Spleen (tissue), 11 donors: ENCODE data around the gene CPN2. TPM values are rescaled to one million over a fixed set of nuclear protein-coding genes. Genes with fewer than 3 reads are reported as not detected.

Source experiments
- DNase-seq: peaks from one replicate; pipeline ENCODE4 v3.0.0-alpha.2; 2020
- H3K27ac ChIP-seq, 8 donors: fragments of 200-600 bp; sonication (generic) in 7 of 8; 1 replicate in 4 of 8; 2 replicates in 4 of 8; pipeline versions ENCODE4 v1.5.0 to v1.8.0; 2016 to 2021; ENCODE audit warnings: inconsistent platforms in 4 of 8, mild to moderate bottlenecking in 4 of 8, moderate library complexity in 1 of 8
- H3K27me3 ChIP-seq, 7 donors: fragments of 200-600 bp; sonication (generic) in 6 of 7; replicated peaks in 1 of 7; 1 replicate in 4 of 7; 2 replicates in 3 of 7; pipeline versions ENCODE4 v1.5.0 to v1.8.0; 2016 to 2021; ENCODE audit warnings: inconsistent platforms in 3 of 7, mild to moderate bottlenecking in 1 of 7
- H3K36me3 ChIP-seq, 6 donors: fragments of 200-600 bp; sonication (generic) in 5 of 6; 1 replicate in 4 of 6; 2 replicates in 2 of 6; pipeline versions ENCODE4 v1.5.0 to v1.8.0; 2016 to 2021; ENCODE audit warnings: inconsistent platforms in 2 of 6
- H3K4me1 ChIP-seq, 6 donors: fragments of 200-600 bp; sonication (generic) in 5 of 6; 1 replicate in 3 of 6; 2 replicates in 3 of 6; pipeline versions ENCODE4 v1.5.0 to v1.8.0; 2016 to 2021; ENCODE audit warnings: inconsistent platforms in 3 of 6
- H3K4me3 ChIP-seq, 8 donors: fragments of 200-600 bp; sonication (generic) in 7 of 8; 1 replicate in 4 of 8; 2 replicates in 4 of 8; pipeline versions ENCODE4 v1.5.0 to v1.8.0; 2016 to 2021; ENCODE audit warnings: inconsistent platforms in 4 of 8, mild to moderate bottlenecking in 4 of 8, moderate library complexity in 2 of 8
- H3K9me3 ChIP-seq, 8 donors: fragments of 200-600 bp; sonication (generic) in 7 of 8; 1 replicate in 4 of 8; 2 replicates in 4 of 8; pipeline versions ENCODE4 v1.5.0 to v1.8.0; 2016 to 2021; ENCODE audit warnings: inconsistent platforms in 4 of 8
- CTCF ChIP-seq, 11 experiments: fragments of 200-600 bp in 7 of 11; fragments of 450-650 bp in 4 of 11; sonication (generic) in 4 of 11; IDR thresholded peaks in 8 of 11; conservative IDR thresholded peaks in 3 of 11; 1 replicate in 7 of 11; 2 replicates in 4 of 11; pipeline versions ENCODE4 v1.4.0 to v1.8.0; 2016 to 2021; ENCODE audit warnings: antibody characterized with exemption in 11 of 11, inconsistent platforms in 4 of 11, mild to moderate bottlenecking in 1 of 11
- POLR2A ChIP-seq, 3 donors: fragments of 450-650 bp; IDR thresholded peaks; one replicate each; pipeline ENCODE4 v1.5.1; 2017; ENCODE audit warnings: antibody characterized with exemption in 3 of 3, mild to moderate bottlenecking in 1 of 3
- POLR2AphosphoS5 ChIP-seq, 3 donors: sonication (generic); formaldehyde crosslinking; IDR thresholded peaks; one replicate each; pipeline ENCODE4 v1.5.1; 2017; ENCODE audit warnings: antibody characterized with exemption in 3 of 3
- WGBS, 5 donors: extraction: QIAGEN DNeasy Blood & Tissue Kit in 3 of 5; methylation state at CpG; one replicate each; pipeline versions ENCODE4 v1.1.5 to v1.1.7; 2013 to 2018; 5-methylcytosine and 5-hydroxymethylcytosine counted together
- intact Hi-C: fragments of 100-400 bp; cut with DNase I; formaldehyde crosslinking; loops from one replicate; pipeline ENCODE4 v1.15.0; 2023; ENCODE audit warnings: low total_unique reads
- polyA plus RNA-seq, 3 donors: library from polyadenylated mRNA; stranded (reverse); fragments of 200-250 nt; gene quantifications; one replicate each; pipeline ENCODE4 v1.2.1, GENCODE V29; 2013
- total RNA-seq, 7 donors: library from RNA; depleted of rRNA in 3 of 7; stranded (reverse); fragments of >200 nt in 3 of 7; fragmentation: NEBNext Ultra II Directional in 4 of 7; extraction: Animal tissue kit (Norgen Biotek cat#: 25700) in 4 of 7; gene quantifications; one replicate each; pipeline versions ENCODE4 v1.1.0 to v1.2.1, GENCODE V29; 2016 to 2021
- donor health status: healthy with polysubstance abuse.
- donor health status: DM: no; HTN: no; CAD: no; lungs with moderate emphysema.
- donor health status: DM: no; HTN: no; CAD: no.
- donor health status: Bipolar disorder and iron deficiency.
- donor health status: healthy.
- donor health status: DM: no; HTN: no; CAD: no.
- donor health status: DM: yes; HTN: yes; CAD: no.

Gene CPN2
- total and polyA plus RNA-seq, 10 donors, result 0.26 to 4.4 (median 0.76) TPM

GRCh38 chr3:194374935-194375334 lies 23.8 kb upstream of the CPN2 start:
- Histone ChIP-seq H3K27ac (no peak overlapping the region), H3K27me3 (peaks cover 0 to 54% (median 0%) of the 10 kb centered on the region in 7 donors), H3K4me1 (peaks cover 0 to 4% (median 0%) of the 10 kb centered on the region in 6 donors), H3K9me3 (no peaks in the 10 kb centered on the region), H3K4me3 (no peak overlapping the region), H3K36me3 (no peaks in the 10 kb centered on the region)
- no peak for DNase-seq
- intact Hi-C loops, result no loop called here
- 78 to 96% (median 93%) methylated on average over 10 of the region's 10 CpGs for WGBS, 5 donors
- TF ChIP-seq CTCF (IDR thresholded peaks at IDR 0.05 in 8 of 11, conservative IDR thresholded peaks at IDR 0.05 in 3 of 11) (no peak), POLR2A (IDR thresholded peaks at IDR 0.05) (no peak), POLR2AphosphoS5 (IDR thresholded peaks at IDR 0.05) (no peak)

GRCh38 chr3:194373899-194374298 lies 22.8 kb upstream of the CPN2 start:
- 73 to 81% (median 76%) methylated on average over 7 to 8 of the region's 8 CpGs for WGBS, 5 donors
- Histone ChIP-seq H3K4me1 (peaks cover 0 to 4% (median 0%) of the 10 kb centered on the region in 6 donors), H3K36me3 (no peaks in the 10 kb centered on the region), H3K27me3 (peaks cover 0 to 54% (median 0%) of the 10 kb centered on the region in 7 donors), H3K27ac (no peak overlapping the region), H3K9me3 (no peaks in the 10 kb centered on the region), H3K4me3 (no peak overlapping the region)
- no peak for DNase-seq
- TF ChIP-seq POLR2AphosphoS5 (IDR thresholded peaks at IDR 0.05) (no peak), CTCF (IDR thresholded peaks at IDR 0.05 in 8 of 11, conservative IDR thresholded peaks at IDR 0.05 in 3 of 11) (no peak), POLR2A (IDR thresholded peaks at IDR 0.05) (no peak)
- intact Hi-C loops, result no loop called here

GRCh38 chr3:194373028-194373427 lies 21.9 kb upstream of the CPN2 start:
- WGBS, 5 donors, result 86 to 95% (median 92%) methylated on average over 13 to 14 of the region's 14 CpGs
- Histone ChIP-seq H3K36me3 (no peaks in the 10 kb centered on the region), H3K27me3 (peaks cover 0 to 54% (median 0%) of the 10 kb centered on the region in 7 donors), H3K4me3 (no peak overlapping the region), H3K9me3 (no peaks in the 10 kb centered on the region), H3K4me1 (peaks cover 0 to 4% (median 0%) of the 10 kb centered on the region in 6 donors), H3K27ac (no peak overlapping the region)
- intact Hi-C loops, result no loop called here
- TF ChIP-seq CTCF (IDR thresholded peaks at IDR 0.05 in 8 of 11, conservative IDR thresholded peaks at IDR 0.05 in 3 of 11), result no peak
- TF ChIP-seq POLR2AphosphoS5 (IDR thresholded peaks at IDR 0.05), result no peak
- TF ChIP-seq POLR2A (IDR thresholded peaks at IDR 0.05), result no peak
- no peak for DNase-seq

- peaks cover 0 to 44% (median 0%) of the 10 kb centered on the region in 7 donors for H3K27me3 ChIP-seq
- no peaks in the 10 kb centered on the region for H3K9me3 ChIP-seq
- H3K4me3 ChIP-seq, result no peak overlapping the region
- no peak overlapping the region for H3K27ac ChIP-seq
- no peak for DNase-seq
- TF ChIP-seq POLR2A (IDR thresholded peaks at IDR 0.05) (no peak), CTCF (IDR thresholded peaks at IDR 0.05 in 8 of 11, conservative IDR thresholded peaks at IDR 0.05 in 3 of 11) (no peak), POLR2AphosphoS5 (IDR thresholded peaks at IDR 0.05) (no peak)
- peaks cover 0 to 4% (median 0%) of the 10 kb centered on the region in 6 donors for H3K4me1 ChIP-seq
- intact Hi-C loops, result no loop called here
- WGBS, 5 donors, result 75 to 90% (median 82%) methylated on average over 9 to 10 of the region's 10 CpGs
- H3K36me3 ChIP-seq, result no peaks in the 10 kb centered on the region
Measured at GRCh38 chr3:194370753-194371152, 19.6 kb upstream of the CPN2 start.
